H9 (cell line): Measurements from ENCODE around the gene LENG9. TPM values are rescaled to one million over a fixed set of nuclear protein-coding genes. Genes with fewer than 3 reads are reported as not detected.

ENCODE experiments used
- DNase-seq: peaks from one replicate; pipeline ENCODE4 v3.0.0-alpha.2; 2017
- H2AFZ ChIP-seq: one replicate; pipeline ENCODE4 v1.6.1; 2013; ENCODE audit warnings: mild to moderate bottlenecking, low read length, control low read depth, moderate library complexity
- H2AK5ac ChIP-seq: 2 replicates; pipeline ENCODE4 v1.6.1; 2013; ENCODE audit warnings: low read length, control low read depth, mixed read lengths; ENCODE audit not compliant: insufficient read length
- H2BK120ac ChIP-seq: one replicate; pipeline ENCODE4 v1.6.1; 2013; ENCODE audit warnings: low read depth, mild to moderate bottlenecking, low read length, control low read depth, inconsistent platforms; ENCODE audit not compliant: poor library complexity, severe bottlenecking
- H2BK12ac ChIP-seq: 2 replicates; pipeline ENCODE4 v1.6.1; 2013; ENCODE audit warnings: low read length, control low read depth, mixed read lengths, low read depth; ENCODE audit not compliant: insufficient read length
- H2BK15ac ChIP-seq: 2 replicates; pipeline ENCODE4 v1.6.1; 2013; ENCODE audit warnings: low read depth, low read length, control low read depth
- H2BK20ac ChIP-seq: one replicate; pipeline ENCODE4 v1.6.1; 2013; ENCODE audit warnings: low read depth, mild to moderate bottlenecking, low read length, control low read depth, inconsistent platforms; ENCODE audit not compliant: poor library complexity, severe bottlenecking
- H2BK5ac ChIP-seq: 2 replicates; pipeline ENCODE4 v1.6.1; 2013; ENCODE audit warnings: low read length, control low read depth, mixed read lengths; ENCODE audit not compliant: insufficient read length
- H3K14ac ChIP-seq: 2 replicates; pipeline ENCODE4 v1.6.1; 2013; ENCODE audit warnings: low read length, control low read depth; ENCODE audit not compliant: insufficient read depth
- H3K18ac ChIP-seq: 2 replicates; pipeline ENCODE4 v1.6.1; 2013; ENCODE audit warnings: low read depth, mild to moderate bottlenecking, mixed read lengths, low read length, control low read depth; ENCODE audit not compliant: insufficient read length
- H3K23ac ChIP-seq: 2 replicates; pipeline ENCODE4 v1.6.1; 2013; ENCODE audit warnings: low read length, control low read depth, mixed read lengths, low read depth; ENCODE audit not compliant: insufficient read length
- H3K23me2 ChIP-seq: 2 replicates; pipeline ENCODE4 v1.6.1; 2013; ENCODE audit warnings: low read depth, mild to moderate bottlenecking, mixed read lengths, low read length, control low read depth; ENCODE audit not compliant: insufficient read length, poor library complexity, severe bottlenecking
- H3K27ac ChIP-seq: 2 replicates; pipeline ENCODE4 v1.5.1; 2013; ENCODE audit warnings: low read length, control low read depth, mixed read lengths, low read depth; ENCODE audit not compliant: insufficient read length
- H3K27me3 ChIP-seq: 2 replicates; pipeline ENCODE4 v1.6.1; 2013; ENCODE audit warnings: low read length, control low read depth, inconsistent platforms; ENCODE audit not compliant: insufficient read depth
- H3K4ac ChIP-seq: 2 replicates; pipeline ENCODE4 v1.6.1; 2013; ENCODE audit warnings: low read depth, mild to moderate bottlenecking, control low read depth, inconsistent platforms, low read length, moderate library complexity
- H3K4me1 ChIP-seq: 2 replicates; pipeline ENCODE4 v1.6.1; 2013; ENCODE audit warnings: low read length, control low read depth, inconsistent platforms; ENCODE audit not compliant: insufficient read depth
- H3K4me2 ChIP-seq: 2 replicates; pipeline ENCODE4 v1.6.1; 2013; ENCODE audit warnings: low read length, control low read depth, mixed read lengths; ENCODE audit not compliant: insufficient read length, insufficient read depth
- H3K56ac ChIP-seq: 2 replicates; pipeline ENCODE4 v1.6.1; 2013; ENCODE audit warnings: low read depth, mild to moderate bottlenecking, mixed read lengths, low read length, control low read depth; ENCODE audit not compliant: insufficient read length
- H3K79me1 ChIP-seq: 2 replicates; pipeline ENCODE4 v1.6.1; 2013; ENCODE audit warnings: low read depth, mild to moderate bottlenecking, moderate library complexity, low read length, control low read depth, inconsistent platforms; ENCODE audit not compliant: insufficient read depth, poor library complexity, severe bottlenecking
- H3K79me2 ChIP-seq: 2 replicates; pipeline ENCODE4 v1.6.1; 2013; ENCODE audit warnings: low read length, control low read depth, inconsistent platforms; ENCODE audit not compliant: insufficient read depth
- H3K9ac ChIP-seq: 2 replicates; pipeline ENCODE4 v1.6.1; 2013; ENCODE audit warnings: low read length, control low read depth, mixed read lengths; ENCODE audit not compliant: insufficient read length; ENCODE audit errors: extremely low read depth
- H3K9me3 ChIP-seq: one replicate; pipeline ENCODE4 v1.6.1; 2013; ENCODE audit warnings: low read depth, low read length, inconsistent platforms; ENCODE audit not compliant: control insufficient read depth
- H3T11ph ChIP-seq: one replicate; pipeline ENCODE4 v1.6.1; 2013; ENCODE audit warnings: mild to moderate bottlenecking, low read length, control low read depth, inconsistent platforms
- H4K20me1 ChIP-seq: one replicate; pipeline ENCODE4 v1.6.1; 2013; ENCODE audit not compliant: control insufficient read depth, insufficient read length, insufficient read depth
- H4K5ac ChIP-seq: 2 replicates; pipeline ENCODE4 v1.6.1; 2013; ENCODE audit warnings: low read depth, mild to moderate bottlenecking, mixed read lengths, low read length, control low read depth; ENCODE audit not compliant: insufficient read length
- H4K8ac ChIP-seq: replicated peaks from 2 replicates; pipeline ENCODE4 v1.6.1; 2013; ENCODE audit warnings: low read length, control low read depth, mixed read lengths, low read depth; ENCODE audit not compliant: insufficient read length
- H4K91ac ChIP-seq: 2 replicates; pipeline ENCODE4 v1.6.1; 2013; ENCODE audit warnings: low read depth, mild to moderate bottlenecking, moderate library complexity, mixed read lengths, low read length, control low read depth; ENCODE audit not compliant: insufficient read length
- H3K27ac Mint-ChIP-seq, 3 experiments: 2 replicates in 2 of 3; 3 replicates in 1 of 3; pipeline ENCODE4 v1.8.0; 2020 to 2021; ENCODE audit warnings: mixed read lengths in 3 of 3, mild to moderate bottlenecking in 1 of 3, moderate library complexity in 1 of 3
- H3K27me3 Mint-ChIP-seq: 2 replicates; pipeline ENCODE4 v1.8.0; 2021; ENCODE audit warnings: low read depth, mild to moderate bottlenecking, moderate library complexity, mixed read lengths
- H3K36me3 Mint-ChIP-seq, 3 experiments: 2 replicates in 2 of 3; 3 replicates in 1 of 3; pipeline ENCODE4 v1.8.0; 2020 to 2021; ENCODE audit warnings: low read depth in 3 of 3, mixed read lengths in 3 of 3; ENCODE audit not compliant: insufficient read depth in 1 of 3
- H3K4me1 Mint-ChIP-seq, 2 experiments: 2 replicates each; pipeline ENCODE4 v1.8.0; 2020; ENCODE audit warnings: mixed read lengths in 2 of 2
- H3K4me3 Mint-ChIP-seq, 2 experiments: 2 replicates in 1 of 2; 3 replicates in 1 of 2; pipeline ENCODE4 v1.8.0; 2020 to 2021; ENCODE audit warnings: mild to moderate bottlenecking in 2 of 2, mixed read lengths in 2 of 2, moderate library complexity in 1 of 2
- H3K9me3 Mint-ChIP-seq, 2 experiments: 2 replicates in 1 of 2; 3 replicates in 1 of 2; pipeline ENCODE4 v1.8.0; 2020; ENCODE audit warnings: mild to moderate bottlenecking in 2 of 2, mixed read lengths in 2 of 2, moderate library complexity in 1 of 2
- CTCF ChIP-seq: fragments of 200-600 bp; sonication (generic); conservative IDR thresholded peaks from 3 replicates; pipeline ENCODE4 v1.8.0; 2021; ENCODE audit warnings: antibody characterized with exemption, mild to moderate bottlenecking
- WGBS: extraction: QIAGEN DNeasy Blood & Tissue Kit; methylation state at CpG from one replicate; pipeline ENCODE4 v1.1.7; 2013; ENCODE audit warnings: missing lambda C conversion rate, low lambda C conversion rate, mixed read lengths; ENCODE audit not compliant: insufficient read length; ENCODE audit errors: extremely low coverage; 5-methylcytosine and 5-hydroxymethylcytosine counted together
- total RNA-seq: library from RNA; stranded (reverse); gene quantifications from 2 replicates; pipeline ENCODE4 v1.2.1, GENCODE V29; 2021

LENG9 gene
- total RNA-seq, 1 experiment from 2014 or later: 3.8 TPM

GRCh38 chr19:54477650-54478049, 14.1 kb upstream of the LENG9 start:
- H2AK5ac ChIP-seq: no peak overlapping the region
- H3K27me3 ChIP-seq: no peaks in the 10 kb centered on the region
- no peak overlapping the region for H4K8ac ChIP-seq
- H2BK5ac ChIP-seq: no peak overlapping the region
- H3K14ac ChIP-seq: no peak overlapping the region
- H3K27me3 Mint-ChIP-seq: peaks cover 28% of the 10 kb centered on the region
- H3K4ac ChIP-seq: no peak overlapping the region
- peaks cover 0 to 8% of the 10 kb centered on the region in 2 experiments; a peak in 3 of 5 replicates for H3K9me3 Mint-ChIP-seq
- no peaks in the 10 kb centered on the region; the same call in 1 of the 2 replicates for H3K4me1 ChIP-seq
- no peaks in the 10 kb centered on the region for H3K79me1 ChIP-seq
- no peak for DNase-seq
- no peak overlapping the region for H3K56ac ChIP-seq
- H2BK120ac ChIP-seq: no peak overlapping the region
- H4K20me1 ChIP-seq: no peaks in the 10 kb centered on the region
- H3K4me1 Mint-ChIP-seq: peaks cover 10 to 13% of the 10 kb centered on the region in 2 experiments
- peak; percentile 22; the same call in 1 of the 3 replicates for TF ChIP-seq CTCF
- H3K79me2 ChIP-seq: no peaks in the 10 kb centered on the region
- no peak overlapping the region for H3K27ac Mint-ChIP-seq
- no peaks in the 10 kb centered on the region for H3K9me3 ChIP-seq
- no peak overlapping the region for H4K91ac ChIP-seq
- H3K27ac ChIP-seq: no peak overlapping the region
- no peaks in the 10 kb centered on the region for H3K23me2 ChIP-seq
- no peak overlapping the region for H3K9ac ChIP-seq
- no peak overlapping the region for H3K4me3 Mint-ChIP-seq
- H4K5ac ChIP-seq: no peak overlapping the region
- H3T11ph ChIP-seq: no peak overlapping the region
- H2AFZ ChIP-seq: no peak overlapping the region
- no peak overlapping the region for H2BK12ac ChIP-seq
- no CpG with 5 or more reads among the region's 3 CpGs for WGBS
- no peak overlapping the region for H3K4me2 ChIP-seq
- H2BK20ac ChIP-seq: no peak overlapping the region
- H3K23ac ChIP-seq: no peak overlapping the region
- H3K18ac ChIP-seq: no peak overlapping the region
- no peak overlapping the region for H2BK15ac ChIP-seq
- no peaks in the 10 kb centered on the region for H3K36me3 Mint-ChIP-seq
